ENCODE data around the gene MICAL2. TPM values are rescaled to one million over a fixed set of nuclear protein-coding genes. Genes with fewer than 3 reads are reported as not detected.
A peak's percentile ranks its signal among the peaks of the same experiment; 100 is the strongest.

The MICAL2 gene
- total and polyA plus RNA-seq, 2 of the 13 experiments (the other 11 are each of a cell fraction or from before 2014, with no cell fraction given), result 0.78 to 1.1 TPM

DNA sequence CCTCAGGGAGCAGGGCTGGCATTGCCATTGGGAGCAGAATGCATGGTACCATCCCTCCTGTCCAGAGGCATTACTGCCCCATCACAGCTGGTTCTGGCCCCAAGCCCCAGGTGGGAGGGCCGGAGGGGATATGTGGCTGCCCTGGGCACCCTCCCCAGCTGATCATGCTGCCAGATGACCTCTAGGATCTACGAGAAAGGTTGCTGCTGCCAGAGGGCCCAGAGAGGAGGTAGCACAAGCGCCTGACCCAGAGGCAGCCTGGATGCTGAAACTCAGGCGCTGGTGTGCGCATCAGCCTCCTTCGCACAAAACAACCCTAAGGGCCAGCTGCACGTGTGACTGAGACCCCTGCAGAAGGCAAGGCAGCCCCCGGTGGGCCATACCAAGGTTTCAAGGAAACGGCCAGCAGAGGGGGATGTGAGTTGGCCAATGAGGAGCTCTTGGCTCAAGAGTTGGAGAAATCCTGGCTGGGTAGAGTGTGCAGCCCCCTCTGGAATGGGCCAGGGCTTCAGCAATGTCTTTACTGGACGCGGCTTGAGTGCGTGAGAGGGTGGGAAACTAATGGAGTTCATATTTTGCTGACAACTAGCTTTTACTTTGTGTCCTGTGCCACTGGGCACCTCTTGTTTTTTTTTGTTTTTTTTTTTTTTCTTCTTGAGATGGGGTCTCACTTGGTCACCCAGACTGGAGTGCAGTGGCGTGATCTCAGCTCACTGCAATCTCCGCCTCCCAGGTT is 178.7 kb downstream of the MICAL2 start:
- Histone ChIP-seq H3K4me1 (ENCODE audit: insufficient read depth, low read length) (peaks cover 10% of the 10 kb centered on the region), H4K20me1 (ENCODE audit: insufficient read depth, low read length) (no peaks in the 10 kb centered on the region), H3K4me3 (replicated peaks in 1 of 3; ENCODE audit: insufficient read depth in 1 of 3, low read depth in 2 of 3, low read length in 3 of 3) (no peak overlapping the region), H3K79me2 (ENCODE audit: insufficient read depth, low read length) (no peaks in the 10 kb centered on the region), H3K36me3 (replicated peaks in 1 of 2; ENCODE audit: control insufficient read depth in 1 of 2, insufficient read depth in 2 of 2, low read length in 2 of 2) (no peaks in the 10 kb centered on the region), H2AFZ (ENCODE audit: low read length) (no peak overlapping the region), H3K27ac (ENCODE audit: extremely low read length, insufficient read depth, low read length) (no peak overlapping the region), H3K9ac (ENCODE audit: insufficient read depth, low read depth, low read length) (no peak overlapping the region), H3K27me3 (ENCODE audit: control insufficient read depth in 1 of 2, insufficient read depth in 2 of 2, low read length in 2 of 2) (peaks cover 0 to 9% of the 10 kb centered on the region in 2 experiments; a peak in 3 of 5 replicates), H3K9me3 (ENCODE audit: low read length) (no peaks in the 10 kb centered on the region), H3K4me2 (ENCODE audit: low read depth, low read length) (no peak overlapping the region)
- FAIRE-seq (no peak), ATAC-seq (no peak), DNase-seq (ENCODE audit: low spot score) (no peak)
- BruUV-seq (replicated peaks), result no TSS peak
- TF ChIP-seq HMGXB3 (CRISPR knock-in tag; IDR thresholded peaks at IDR 0.05; ENCODE audit: borderline replicate concordance) (no peak), MAFK (conservative IDR thresholded peaks at IDR 0.05 in 1 of 2, IDR thresholded peaks at IDR 0.05 in 1 of 2; ENCODE audit: low read length in 2 of 2) (peak; percentile 13 to 48; a peak in 2 of 4 replicates), PCBP1 (IDR thresholded peaks at IDR 0.05; ENCODE audit: borderline replicate concordance, low read depth, low read length) (no peak)
- CTCF ChIA-PET (ENCODE audit: low intra/inter-chr PET ratio, low total read pairs), result interaction anchor here (2.3 kb wide), 1 partner anchor 604 kb away, joined by 11 read pairs; no protein-coding TSS in a partner anchor
- POLR2A ChIA-PET, result interaction anchor here (1.3 kb wide), 1 partner anchor 88 kb away, joined by 5 read pairs; the partner anchor contains the start of gene PARVA
- 73% methylated on average over 14 of the region's 14 CpGs for WGBS (ENCODE audit: low lambda C conversion rate)
- intact Hi-C loops (cut with micrococcal nuclease; ENCODE audit: unreplicated experiment), result no loop called here
- in situ Hi-C loops (cut with HindIII; ENCODE audit: extremely low pct_ligation_motif_present, low pct_unique_long_range_greater_than_20kb), result loop anchor here (10.0 to 25.0 kb wide), 2 partner anchors 354 to 477 kb away; no protein-coding TSS in a partner anchor
